Measurements from ENCODE around the gene ANK3.

DNA sequence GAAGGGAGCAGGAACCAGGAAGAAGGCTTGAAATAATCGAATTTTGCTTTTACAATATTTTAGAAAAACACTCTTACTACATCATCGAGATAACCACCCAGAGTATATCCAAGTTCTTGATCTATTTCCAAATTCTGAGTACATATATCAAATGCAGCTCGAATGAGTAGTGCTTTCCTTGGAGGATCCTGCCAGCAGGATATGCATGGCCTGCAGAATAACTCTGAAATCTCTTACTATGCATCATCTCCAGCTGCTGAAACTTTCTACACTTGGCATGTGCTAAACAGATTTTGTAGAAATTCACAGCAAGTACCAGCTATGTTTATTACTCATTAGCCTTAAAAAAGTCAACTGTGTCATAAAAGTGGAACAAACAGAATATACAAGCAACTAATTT is 44.0 kb upstream of the ANK3 start:
- TF ChIP-seq, protein P1, sequence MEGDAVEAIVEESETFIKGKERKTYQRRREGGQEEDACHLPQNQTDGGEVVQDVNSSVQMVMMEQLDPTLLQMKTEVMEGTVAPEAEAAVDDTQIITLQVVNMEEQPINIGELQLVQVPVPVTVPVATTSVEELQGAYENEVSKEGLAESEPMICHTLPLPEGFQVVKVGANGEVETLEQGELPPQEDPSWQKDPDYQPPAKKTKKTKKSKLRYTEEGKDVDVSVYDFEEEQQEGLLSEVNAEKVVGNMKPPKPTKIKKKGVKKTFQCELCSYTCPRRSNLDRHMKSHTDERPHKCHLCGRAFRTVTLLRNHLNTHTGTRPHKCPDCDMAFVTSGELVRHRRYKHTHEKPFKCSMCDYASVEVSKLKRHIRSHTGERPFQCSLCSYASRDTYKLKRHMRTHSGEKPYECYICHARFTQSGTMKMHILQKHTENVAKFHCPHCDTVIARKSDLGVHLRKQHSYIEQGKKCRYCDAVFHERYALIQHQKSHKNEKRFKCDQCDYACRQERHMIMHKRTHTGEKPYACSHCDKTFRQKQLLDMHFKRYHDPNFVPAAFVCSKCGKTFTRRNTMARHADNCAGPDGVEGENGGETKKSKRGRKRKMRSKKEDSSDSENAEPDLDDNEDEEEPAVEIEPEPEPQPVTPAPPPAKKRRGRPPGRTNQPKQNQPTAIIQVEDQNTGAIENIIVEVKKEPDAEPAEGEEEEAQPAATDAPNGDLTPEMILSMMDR (IDR thresholded peaks at IDR 0.05; ENCODE audit: poor library complexity, severe bottlenecking), result no peak
- no peak for TF ChIP-seq EZH2 (IDR thresholded peaks at IDR 0.05; ENCODE audit: borderline replicate concordance, insufficient read depth, low read length, poor library complexity, severe bottlenecking)
- no peak for TF ChIP-seq POLR2AphosphoS5 (IDR thresholded peaks at IDR 0.05)
- no peak for TF ChIP-seq RAD21 (conservative IDR thresholded peaks at IDR 0.05)
- TF ChIP-seq TAF1 (IDR thresholded peaks at IDR 0.05; ENCODE audit: low read depth), result no peak
- no peak for TF ChIP-seq EP300 (conservative IDR thresholded peaks at IDR 0.05; ENCODE audit: poor library complexity, severe bottlenecking)
- TF ChIP-seq SMC3 (conservative IDR thresholded peaks at IDR 0.05; ENCODE audit: poor library complexity), result no peak
- TF ChIP-seq, protein P2, sequence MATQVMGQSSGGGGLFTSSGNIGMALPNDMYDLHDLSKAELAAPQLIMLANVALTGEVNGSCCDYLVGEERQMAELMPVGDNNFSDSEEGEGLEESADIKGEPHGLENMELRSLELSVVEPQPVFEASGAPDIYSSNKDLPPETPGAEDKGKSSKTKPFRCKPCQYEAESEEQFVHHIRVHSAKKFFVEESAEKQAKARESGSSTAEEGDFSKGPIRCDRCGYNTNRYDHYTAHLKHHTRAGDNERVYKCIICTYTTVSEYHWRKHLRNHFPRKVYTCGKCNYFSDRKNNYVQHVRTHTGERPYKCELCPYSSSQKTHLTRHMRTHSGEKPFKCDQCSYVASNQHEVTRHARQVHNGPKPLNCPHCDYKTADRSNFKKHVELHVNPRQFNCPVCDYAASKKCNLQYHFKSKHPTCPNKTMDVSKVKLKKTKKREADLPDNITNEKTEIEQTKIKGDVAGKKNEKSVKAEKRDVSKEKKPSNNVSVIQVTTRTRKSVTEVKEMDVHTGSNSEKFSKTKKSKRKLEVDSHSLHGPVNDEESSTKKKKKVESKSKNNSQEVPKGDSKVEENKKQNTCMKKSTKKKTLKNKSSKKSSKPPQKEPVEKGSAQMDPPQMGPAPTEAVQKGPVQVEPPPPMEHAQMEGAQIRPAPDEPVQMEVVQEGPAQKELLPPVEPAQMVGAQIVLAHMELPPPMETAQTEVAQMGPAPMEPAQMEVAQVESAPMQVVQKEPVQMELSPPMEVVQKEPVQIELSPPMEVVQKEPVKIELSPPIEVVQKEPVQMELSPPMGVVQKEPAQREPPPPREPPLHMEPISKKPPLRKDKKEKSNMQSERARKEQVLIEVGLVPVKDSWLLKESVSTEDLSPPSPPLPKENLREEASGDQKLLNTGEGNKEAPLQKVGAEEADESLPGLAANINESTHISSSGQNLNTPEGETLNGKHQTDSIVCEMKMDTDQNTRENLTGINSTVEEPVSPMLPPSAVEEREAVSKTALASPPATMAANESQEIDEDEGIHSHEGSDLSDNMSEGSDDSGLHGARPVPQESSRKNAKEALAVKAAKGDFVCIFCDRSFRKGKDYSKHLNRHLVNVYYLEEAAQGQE (IDR thresholded peaks at IDR 0.05; ENCODE audit: borderline replicate concordance), result no peak
- TF ChIP-seq MXI1 (conservative IDR thresholded peaks at IDR 0.05; ENCODE audit: poor library complexity, severe bottlenecking), result no peak
